GM23338 (cell line): ENCODE data around the gene POLA1. TPM values are rescaled to one million over a fixed set of nuclear protein-coding genes. Genes with fewer than 3 reads are reported as not detected.

Source experiments
- ATAC-seq: fragments of 200-7000 bp; cut with Tn5 transposase; 3 replicates; pipeline ENCODE4 v1.9.1; 2020
- DNase-seq: peaks from one replicate; pipeline ENCODE4 v3.0.0-alpha.2; 2015; ENCODE audit warnings: low spot score
- H2AFZ ChIP-seq: fragments of 200-600 bp; sonication (generic); 2 replicates; pipeline ENCODE4 v1.8.0; 2016; ENCODE audit warnings: antibody characterized with exemption, mild to moderate bottlenecking, moderate library complexity
- H3F3A ChIP-seq: fragments of 200-600 bp; sonication (generic); replicated peaks from 2 replicates; pipeline ENCODE4 v1.8.0; 2017; ENCODE audit warnings: antibody characterized with exemption, mixed run types, low read depth
- H3K27ac ChIP-seq: fragments of 200-600 bp; sonication (generic); 2 replicates; pipeline ENCODE4 v1.6.1; 2016; ENCODE audit warnings: low read depth
- H3K27me3 ChIP-seq: fragments of 200-600 bp; sonication (generic); 2 replicates; pipeline ENCODE4 v1.8.0; 2016; ENCODE audit warnings: mild to moderate bottlenecking, mixed run types, moderate library complexity; ENCODE audit not compliant: insufficient read depth
- H3K36me3 ChIP-seq: fragments of 200-600 bp; sonication (generic); 2 replicates; pipeline ENCODE4 v1.8.0; 2016; ENCODE audit warnings: mild to moderate bottlenecking; ENCODE audit not compliant: insufficient read depth
- H3K4me1 ChIP-seq: fragments of 200-600 bp; sonication (generic); 2 replicates; pipeline ENCODE4 v1.8.0; 2016; ENCODE audit warnings: mild to moderate bottlenecking, moderate library complexity; ENCODE audit not compliant: insufficient read depth
- H3K4me2 ChIP-seq: fragments of 200-600 bp; sonication (generic); 2 replicates; pipeline ENCODE4 v1.7.1; 2017; ENCODE audit warnings: mixed run types
- H3K4me3 ChIP-seq: fragments of 200-600 bp; sonication (generic); 2 replicates; pipeline ENCODE4 v1.6.1; 2016; ENCODE audit warnings: mixed run types
- H3K79me2 ChIP-seq: fragments of 200-600 bp; sonication (generic); replicated peaks from 2 replicates; pipeline ENCODE4 v1.8.0; 2017; ENCODE audit warnings: mild to moderate bottlenecking; ENCODE audit not compliant: insufficient read depth
- H3K9me2 ChIP-seq: fragments of 200-600 bp; sonication (generic); 2 replicates; pipeline ENCODE4 v1.8.0; 2017; ENCODE audit not compliant: insufficient read depth
- H4K20me1 ChIP-seq: fragments of 200-600 bp; sonication (generic); replicated peaks from 2 replicates; pipeline ENCODE4 v1.8.0; 2017; ENCODE audit warnings: mild to moderate bottlenecking; ENCODE audit not compliant: insufficient read depth
- H3K27ac Mint-ChIP-seq: 2 replicates; pipeline ENCODE4 v1.8.0; 2020; ENCODE audit warnings: inconsistent platforms, mild to moderate bottlenecking, moderate library complexity, mixed read lengths
- H3K27me3 Mint-ChIP-seq: 3 replicates; pipeline ENCODE4 v1.8.0; 2022; ENCODE audit warnings: low read depth, mild to moderate bottlenecking, moderate library complexity, mixed read lengths, inconsistent platforms; ENCODE audit not compliant: insufficient read depth, poor library complexity
- H3K36me3 Mint-ChIP-seq: 3 replicates; pipeline ENCODE4 v1.8.0; 2021; ENCODE audit warnings: low read depth, mild to moderate bottlenecking, inconsistent platforms, moderate library complexity, mixed read lengths
- H3K4me1 Mint-ChIP-seq: 3 replicates; pipeline ENCODE4 v1.8.0; 2020; ENCODE audit warnings: mild to moderate bottlenecking, inconsistent platforms, mixed read lengths
- H3K4me3 Mint-ChIP-seq: 3 replicates; pipeline ENCODE4 v1.8.0; 2021; ENCODE audit warnings: moderate library complexity, mild to moderate bottlenecking, inconsistent platforms, mixed read lengths
- H3K9me3 Mint-ChIP-seq: 3 replicates; pipeline ENCODE4 v1.8.0; 2020; ENCODE audit warnings: moderate library complexity, mild to moderate bottlenecking, inconsistent platforms, mixed read lengths
- CTCF ChIP-seq, 2 experiments: fragments of 200-600 bp in 1 of 2; sonication (generic) in 1 of 2; conservative IDR thresholded peaks; 2 replicates each; pipeline versions ENCODE4 v1.5.1 to v1.6.1; 2016 to 2017; ENCODE audit warnings: antibody characterized with exemption in 2 of 2, low read depth in 2 of 2, mild to moderate bottlenecking in 2 of 2, moderate library complexity in 1 of 2
- ETS1 ChIP-seq: IDR thresholded peaks from 2 replicates; pipeline ENCODE4 v1.6.1; 2016; ENCODE audit warnings: antibody characterized with exemption
- EZH2 ChIP-seq: fragments of 200-600 bp; sonication (generic); IDR thresholded peaks from one replicate; pipeline ENCODE4 v1.8.0; 2017; ENCODE audit warnings: antibody characterized with exemption, mild to moderate bottlenecking, low read depth; ENCODE audit not compliant: unreplicated experiment
- JUNB ChIP-seq: IDR thresholded peaks from one replicate; pipeline ENCODE4 v1.6.1; 2016; ENCODE audit warnings: antibody characterized with exemption; ENCODE audit not compliant: unreplicated experiment
- NANOG ChIP-seq: IDR thresholded peaks from 2 replicates; pipeline ENCODE4 v1.6.1; 2016; ENCODE audit warnings: antibody characterized with exemption, borderline replicate concordance
- POLR2AphosphoS5 ChIP-seq: IDR thresholded peaks from 2 replicates; pipeline ENCODE4 v1.6.1; 2016; ENCODE audit warnings: antibody characterized with exemption, low read depth
- ZNF114 ChIP-seq: fragments of 250-450 bp; sonication (Bioruptor Pico); IDR thresholded peaks from 2 replicates; pipeline ENCODE4 v1.5.0; 2020; ENCODE audit warnings: mild to moderate bottlenecking, moderate library complexity
- ZNF462 ChIP-seq: fragments of 250-450 bp; sonication (Bioruptor Pico); IDR thresholded peaks from 2 replicates; pipeline ENCODE4 v1.5.0; 2020; ENCODE audit warnings: mild to moderate bottlenecking, moderate library complexity
- polyA plus RNA-seq: library from polyadenylated mRNA; unstranded; fragments of >200 nt; fragmentation: Nextera tagmentation; extraction: Ambion mirVana; gene quantifications from 2 replicates; pipeline ENCODE4 v1.2.1, GENCODE V29; 2016
- total RNA-seq: library from RNA; depleted of rRNA; stranded (reverse); fragments of >200 nt; shearing (Covaris generic); gene quantifications from 2 replicates; pipeline ENCODE4 v1.2.3, GENCODE V29; 2014

Gene POLA1
- total and polyA plus RNA-seq, 2 experiments from 2014 or later = 12.6 to 36.6 TPM

- TF ChIP-seq ZNF462 = no peak
- no peak for TF ChIP-seq NANOG
- no peak for TF ChIP-seq EZH2
- no peak for TF ChIP-seq ZNF114 (CRISPR knock-in tag)
- no peak for TF ChIP-seq ETS1
- no peak for TF ChIP-seq JUNB
- TF ChIP-seq CTCF (conservative IDR thresholded peaks at IDR 0.05; ENCODE audit: low read depth in 2 of 2) = no peak
Measured at GRCh38 chrX:24648495-24648894, 45.2 kb upstream of the POLA1 start (continued).

- Histone ChIP-seq H3F3A (no peaks in the 10 kb centered on the region), H3K27me3 (no peaks in the 10 kb centered on the region), H3K79me2 (no peaks in the 10 kb centered on the region), H3K4me2 (no peak overlapping the region), H3K4me3 (no peak overlapping the region), H3K9me2 (no peaks in the 10 kb centered on the region), H3K4me1 (no peaks in the 10 kb centered on the region; the same call in 1 of the 2 replicates), H2AFZ (no peak overlapping the region), H4K20me1 (no peaks in the 10 kb centered on the region), H3K27ac (no peak overlapping the region), H3K36me3 (no peaks in the 10 kb centered on the region)
- ATAC-seq (no peak), DNase-seq (no peak)
- no peak overlapping the region for H3K27ac Mint-ChIP-seq
- H3K9me3 Mint-ChIP-seq = no peaks in the 10 kb centered on the region; the same call in 1 of the 3 replicates
- TF ChIP-seq POLR2AphosphoS5 (no peak), NANOG (no peak), EZH2 (no peak)
- H3K27me3 Mint-ChIP-seq = peaks cover 3% of the 10 kb centered on the region
- H3K4me3 Mint-ChIP-seq = no peak overlapping the region
- peaks cover 22% of the 10 kb centered on the region for H3K4me1 Mint-ChIP-seq
- H3K36me3 Mint-ChIP-seq = no peaks in the 10 kb centered on the region
Measured at GRCh38 chrX:24651783-24652182, 41.9 kb upstream of the POLA1 start.
